GM20000 (cell line): ENCODE results near the gene TRIM42.

Experiments used
- DNase-seq: peaks from one replicate; pipeline ENCODE4 v3.0.0; 2012; ENCODE audit warnings: low spot score
- TF ChIP-seq, protein P1 (sequence below): IDR thresholded peaks from 2 replicates; pipeline ENCODE4 v1.5.1; 2012; ENCODE audit warnings: mild to moderate bottlenecking, control low read depth; ENCODE audit errors: extremely low read depth, missing control alignments

Gene TRIM42

DNA sequence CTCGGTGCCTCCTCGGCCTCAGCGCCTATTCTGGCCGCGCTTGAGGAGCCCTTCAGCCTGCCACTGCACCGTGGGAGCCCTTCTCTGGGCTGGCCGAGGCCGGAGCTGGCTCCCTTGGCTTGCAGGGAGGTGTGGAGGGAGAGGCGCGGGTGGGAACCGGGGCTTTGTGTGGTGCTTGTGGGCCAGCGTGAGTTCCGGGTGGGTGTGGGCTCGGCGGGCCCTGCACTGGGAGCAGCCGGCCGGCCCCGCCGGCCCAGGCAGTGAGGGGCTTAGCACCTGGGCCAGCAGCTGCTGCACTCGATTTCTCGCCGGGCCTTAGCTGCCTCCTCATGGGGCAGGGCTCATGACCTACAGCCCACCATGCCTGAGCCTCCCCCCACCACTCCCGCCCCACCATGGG, 26.6 kb upstream of the TRIM42 start:
- no peak for DNase-seq
- TF ChIP-seq, protein P1, sequence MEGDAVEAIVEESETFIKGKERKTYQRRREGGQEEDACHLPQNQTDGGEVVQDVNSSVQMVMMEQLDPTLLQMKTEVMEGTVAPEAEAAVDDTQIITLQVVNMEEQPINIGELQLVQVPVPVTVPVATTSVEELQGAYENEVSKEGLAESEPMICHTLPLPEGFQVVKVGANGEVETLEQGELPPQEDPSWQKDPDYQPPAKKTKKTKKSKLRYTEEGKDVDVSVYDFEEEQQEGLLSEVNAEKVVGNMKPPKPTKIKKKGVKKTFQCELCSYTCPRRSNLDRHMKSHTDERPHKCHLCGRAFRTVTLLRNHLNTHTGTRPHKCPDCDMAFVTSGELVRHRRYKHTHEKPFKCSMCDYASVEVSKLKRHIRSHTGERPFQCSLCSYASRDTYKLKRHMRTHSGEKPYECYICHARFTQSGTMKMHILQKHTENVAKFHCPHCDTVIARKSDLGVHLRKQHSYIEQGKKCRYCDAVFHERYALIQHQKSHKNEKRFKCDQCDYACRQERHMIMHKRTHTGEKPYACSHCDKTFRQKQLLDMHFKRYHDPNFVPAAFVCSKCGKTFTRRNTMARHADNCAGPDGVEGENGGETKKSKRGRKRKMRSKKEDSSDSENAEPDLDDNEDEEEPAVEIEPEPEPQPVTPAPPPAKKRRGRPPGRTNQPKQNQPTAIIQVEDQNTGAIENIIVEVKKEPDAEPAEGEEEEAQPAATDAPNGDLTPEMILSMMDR, result no peak

GRCh38 chr3:140655678-140656077, 22.2 kb upstream of the TRIM42 start:
- DNase-seq, result no peak
- TF ChIP-seq, protein P1, result no peak

DNA sequence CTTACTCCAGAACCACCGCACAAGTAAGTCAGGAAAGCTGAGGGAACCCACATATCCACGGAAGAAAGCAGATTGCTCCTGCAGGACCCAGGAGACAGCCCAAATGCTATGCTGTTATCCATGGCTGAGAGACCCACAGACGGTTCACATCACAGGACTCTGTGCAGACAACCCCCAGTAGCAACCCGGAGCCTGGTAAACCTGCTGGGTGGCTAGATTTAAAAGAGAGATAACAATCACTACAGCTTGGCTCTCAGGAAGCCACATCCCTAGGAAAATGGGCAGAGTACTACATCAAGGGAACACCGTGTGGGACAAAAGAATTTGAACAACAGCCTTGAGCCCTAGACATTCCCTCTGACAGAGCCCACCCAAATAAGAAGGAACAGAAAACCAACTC, 13.8 kb upstream of the TRIM42 start:
- TF ChIP-seq, protein P1, result no peak

GRCh38 chr3:140682586-140682985, 4.7 kb downstream of the TRIM42 start:
- TF ChIP-seq, protein P1, result no peak
- DNase-seq, result no peak

More for the DNA sequence above, 13.8 kb upstream of the TRIM42 start:
- no peak for DNase-seq

DNA sequence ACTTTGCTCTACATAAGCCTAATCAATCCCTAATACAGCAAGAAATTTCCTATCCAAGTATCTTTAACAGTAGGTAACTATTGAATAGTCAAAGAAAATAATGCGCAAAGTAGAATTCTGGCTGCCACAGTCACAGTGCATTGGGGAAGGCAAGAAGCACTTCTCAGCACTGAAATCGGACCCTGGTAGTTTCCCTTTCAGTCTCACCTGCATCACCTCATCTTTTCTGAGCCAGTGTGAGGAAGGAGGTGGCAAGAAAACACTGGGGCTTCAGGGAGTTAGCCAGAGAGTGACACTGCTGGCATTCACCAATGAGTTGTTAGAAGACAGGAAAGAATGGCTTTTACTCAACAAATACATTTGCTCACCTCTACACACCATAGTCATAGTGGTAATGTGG, 8.3 kb downstream of the TRIM42 start:
- no peak for DNase-seq
- TF ChIP-seq, protein P1, result no peak

GRCh38 chr3:140686948-140687347, 9.1 kb downstream of the TRIM42 start:
- DNase-seq, result no peak
- TF ChIP-seq, protein P1, result no peak

DNA sequence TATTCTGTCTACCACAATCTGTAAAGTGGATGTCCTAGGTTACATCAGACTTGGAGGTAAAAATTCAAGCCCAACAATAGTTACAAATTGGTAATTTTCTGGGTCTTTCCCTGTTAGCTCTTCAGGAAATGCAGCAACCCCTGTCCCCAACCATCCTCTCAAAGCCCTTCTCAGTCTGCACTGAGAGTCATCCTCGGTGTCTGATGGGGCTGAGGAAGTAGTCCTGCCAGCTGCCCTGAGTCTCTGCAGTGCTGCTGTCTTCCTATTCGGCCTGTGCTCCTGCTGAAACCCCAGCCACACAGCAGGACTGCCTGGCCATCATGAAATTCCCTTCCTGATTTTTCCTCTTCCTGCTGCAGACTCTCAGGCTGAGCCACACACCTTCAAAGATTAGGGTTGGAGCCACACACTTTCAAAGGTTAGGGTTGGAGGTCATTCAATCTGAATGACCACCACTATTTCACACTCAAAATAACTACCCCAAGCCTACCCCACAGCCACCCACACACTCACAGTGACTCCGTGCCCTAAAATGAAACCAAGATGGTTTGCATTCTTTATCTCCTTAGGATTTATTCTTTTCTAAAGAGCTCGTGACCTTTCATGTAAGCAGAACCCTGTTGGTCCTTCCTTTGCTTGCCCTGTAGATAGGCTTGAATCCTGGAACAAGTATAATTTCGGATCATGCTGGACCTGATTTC, 17.6 kb downstream of the TRIM42 start:
- TF ChIP-seq, protein P1, result no peak
- DNase-seq, result no peak
